ENCODE measurements around the gene HECA.
"Not testable (repeated sequence)": the region's sequence is repeated elsewhere in the genome, so short reads cannot be mapped to it uniquely, and the experiment has no call there.

The HECA gene

DNA sequence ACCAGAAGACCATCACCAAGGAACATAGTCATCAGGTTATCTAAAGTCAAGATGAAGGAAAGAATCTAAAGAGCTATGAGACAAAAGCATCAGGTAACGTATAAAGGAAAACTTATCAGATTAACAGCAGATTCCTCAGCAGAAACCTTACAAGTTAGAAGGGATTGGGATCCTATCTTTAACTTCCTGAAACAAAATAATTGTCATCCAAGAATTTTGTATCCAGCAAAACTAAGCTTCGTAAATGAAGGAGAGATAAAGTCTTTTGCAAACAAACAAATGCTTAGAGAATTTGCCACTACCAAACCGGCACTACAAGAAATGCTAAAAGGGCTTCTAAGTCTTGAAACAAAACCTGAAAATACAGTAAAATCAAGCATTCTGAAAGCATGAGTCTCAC is 71.0 kb downstream of the HECA start:
- DNase-seq (ENCODE audit: low read depth), result no peak

DNA sequence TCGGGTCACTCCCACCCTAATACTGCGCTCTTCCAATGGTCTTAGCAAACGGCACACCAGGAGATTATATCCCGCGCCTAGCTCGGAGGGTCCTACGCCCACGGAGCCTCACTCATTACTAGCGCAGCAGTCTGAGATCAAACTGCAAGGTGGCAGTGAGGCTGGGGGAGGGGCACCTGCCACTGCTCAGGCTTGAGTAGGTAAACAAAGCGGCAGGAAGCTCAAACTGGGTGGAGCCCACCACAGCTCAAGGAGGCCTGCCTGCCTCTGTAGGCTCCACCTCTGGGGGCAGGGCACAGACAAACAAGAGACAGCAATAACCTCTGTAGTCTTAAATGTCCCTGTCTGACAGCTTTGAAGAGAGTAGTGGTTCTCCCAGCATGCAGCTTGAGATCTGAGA is 75.9 kb downstream of the HECA start:
- not testable (repeated sequence) for DNase-seq (ENCODE audit: low read depth)

- not testable (repeated sequence) for DNase-seq (ENCODE audit: low read depth)
These were observed 77.6 kb downstream of the HECA start for GRCh38 chr6:139212460-139212859.

DNA sequence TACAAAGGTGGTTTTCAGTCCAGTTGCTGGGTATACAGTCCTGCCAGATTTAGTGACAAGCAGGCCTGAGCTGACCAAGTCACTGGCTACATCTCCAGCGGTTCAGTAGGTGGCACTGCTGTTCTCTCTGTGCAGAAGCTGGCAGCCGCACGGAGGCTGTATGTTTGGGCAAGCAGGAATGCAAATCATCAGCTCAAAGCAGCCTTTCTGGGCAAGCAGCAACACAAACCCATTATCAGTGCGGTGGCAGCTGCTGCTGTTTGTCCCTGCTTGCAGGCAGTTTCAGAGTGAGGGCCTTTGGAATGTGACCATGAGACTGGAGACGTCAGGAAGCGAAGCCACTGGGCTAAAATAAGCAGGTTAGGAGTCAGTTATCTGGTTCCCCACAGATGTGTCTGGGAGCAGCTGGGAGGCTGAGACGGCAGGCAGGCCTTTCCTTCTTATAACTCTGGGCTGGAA is 84.4 kb downstream of the HECA start:
- peak; percentile 83 for DNase-seq (ENCODE audit: low read depth)

- DNase-seq (ENCODE audit: low read depth), result no peak
These were observed 84.9 kb downstream of the HECA start for GRCh38 chr6:139219746-139220145.

- DNase-seq (ENCODE audit: low read depth), result not testable (repeated sequence)
These were observed 93.5 kb downstream of the HECA start for GRCh38 chr6:139228387-139228786.

Measured in GM04504 (cell line).